ENCODE results near the gene EFTUD2. TPM values are rescaled to one million over a fixed set of nuclear protein-coding genes. Genes with fewer than 3 reads are reported as not detected.

Gene EFTUD2
- polyA plus RNA-seq, 3 donors: 82.9 to 144 (median 104) TPM

- Histone ChIP-seq H3K27me3 (ENCODE audit: control insufficient read depth in 2 of 2, insufficient read depth in 2 of 2, low read length in 2 of 2) (no peaks in the 10 kb centered on the region), H3K9me3 (replicated peaks in 1 of 2; ENCODE audit: control insufficient read depth in 1 of 2, insufficient read depth in 1 of 2, low read length in 2 of 2) (no peaks in the 10 kb centered on the region), H4K20me1 (ENCODE audit: insufficient read depth, low read length) (no peaks in the 10 kb centered on the region), H2AFZ (ENCODE audit: insufficient read depth, low read depth, low read length, poor library complexity, severe bottlenecking) (no peak overlapping the region), H3K27ac (ENCODE audit: low read depth in 1 of 2, low read length in 2 of 2) (no peak overlapping the region), H3K79me2 (ENCODE audit: insufficient read depth, low read length) (no peaks in the 10 kb centered on the region), H3K4me2 (replicated peaks; ENCODE audit: extremely low read depth, low read length, poor library complexity, severe bottlenecking) (no peak overlapping the region), H3K4me3 (replicated peaks in 1 of 3; ENCODE audit: low read depth in 2 of 3, low read length in 3 of 3) (no peak overlapping the region), H3K36me3 (replicated peaks in 1 of 2; ENCODE audit: control insufficient read depth in 1 of 2, insufficient read depth in 2 of 2, low read length in 2 of 2) (peaks cover 71 to 76% of the 10 kb centered on the region in 2 donors), H3K4me1 (ENCODE audit: control insufficient read depth in 1 of 2, insufficient read depth in 2 of 2, low read length in 2 of 2) (no peaks in the 10 kb centered on the region), H3K9ac (ENCODE audit: insufficient read depth, low read length, poor library complexity, severe bottlenecking) (no peak overlapping the region)
- intact Hi-C loops (cut with micrococcal nuclease): loop anchor here in 1 of 2 donors (10.0 kb wide), 1 partner anchor 167 kb away; no protein-coding TSS in a partner anchor
- Mint-ChIP-seq H3K4me3 (no peak overlapping the region), H3K9me3 (peaks cover 0 to 1% (median 0%) of the 10 kb centered on the region in 7 donors), H3K36me3 (peaks cover 64 to 85% of the 10 kb centered on the region in 2 donors), H3K27ac (peak overlapping the region in 2 of 7 donors; percentile 6 to 81), H3K4me1 (no peaks in the 10 kb centered on the region), H3K27me3 (ENCODE audit: low read depth in 3 of 3) (peaks cover 0 to 1% (median 0%) of the 10 kb centered on the region in 3 donors)
- no peak for TF ChIP-seq CTCF (IDR thresholded peaks at IDR 0.05)
- 98% methylated on average over 14 of the region's 15 CpGs for WGBS (ENCODE audit: insufficient coverage)
- DNase-seq: no peak
Measured at GRCh38 chr17:44928136-44928535, 28.9 kb upstream of the EFTUD2 start.

GRCh38 chr17:44927696-44928095, 28.5 kb upstream of the EFTUD2 start:
- H3K9me3 Mint-ChIP-seq: peaks cover 0 to 1% (median 0%) of the 10 kb centered on the region in 7 donors
- WGBS (ENCODE audit: insufficient coverage): 100% methylated on average over 2 of the region's 3 CpGs
- intact Hi-C loops (cut with micrococcal nuclease): loop anchor here in 1 of 2 donors (10.0 kb wide), 1 partner anchor 167 kb away; no protein-coding TSS in a partner anchor

More at GRCh38 chr17:44927696-44928095, 28.5 kb upstream of the EFTUD2 start:
- H3K9ac ChIP-seq (ENCODE audit: insufficient read depth, low read length, poor library complexity, severe bottlenecking): no peak overlapping the region
- no peak overlapping the region for H3K4me3 ChIP-seq (replicated peaks in 1 of 3; ENCODE audit: low read depth in 2 of 3, low read length in 3 of 3)
- peaks cover 67 to 71% of the 10 kb centered on the region in 2 donors for H3K36me3 ChIP-seq (replicated peaks in 1 of 2; ENCODE audit: control insufficient read depth in 1 of 2, insufficient read depth in 2 of 2, low read length in 2 of 2)
- H2AFZ ChIP-seq (ENCODE audit: insufficient read depth, low read depth, low read length, poor library complexity, severe bottlenecking): no peak overlapping the region
- DNase-seq: no peak
- H3K27me3 Mint-ChIP-seq (ENCODE audit: low read depth in 3 of 3): peaks cover 1 to 4% (median 1%) of the 10 kb centered on the region in 3 donors
- H3K9me3 ChIP-seq (replicated peaks in 1 of 2; ENCODE audit: control insufficient read depth in 1 of 2, insufficient read depth in 1 of 2, low read length in 2 of 2): no peaks in the 10 kb centered on the region
- no peaks in the 10 kb centered on the region for H3K79me2 ChIP-seq (ENCODE audit: insufficient read depth, low read length)
- no peak overlapping the region for H3K4me3 Mint-ChIP-seq
- H3K4me2 ChIP-seq (replicated peaks; ENCODE audit: extremely low read depth, low read length, poor library complexity, severe bottlenecking): no peak overlapping the region
- no peak overlapping the region for H3K27ac ChIP-seq (ENCODE audit: low read depth in 1 of 2, low read length in 2 of 2)
- TF ChIP-seq CTCF (IDR thresholded peaks at IDR 0.05): no peak
- peak overlapping the region in 2 of 7 donors; percentile 6 to 81 for H3K27ac Mint-ChIP-seq
- no peaks in the 10 kb centered on the region for H3K27me3 ChIP-seq (ENCODE audit: control insufficient read depth in 2 of 2, insufficient read depth in 2 of 2, low read length in 2 of 2)
- H3K4me1 Mint-ChIP-seq: no peaks in the 10 kb centered on the region
- no peaks in the 10 kb centered on the region for H3K4me1 ChIP-seq (ENCODE audit: control insufficient read depth in 1 of 2, insufficient read depth in 2 of 2, low read length in 2 of 2)
- H3K36me3 Mint-ChIP-seq: peaks cover 60 to 81% of the 10 kb centered on the region in 2 donors
- H4K20me1 ChIP-seq (ENCODE audit: insufficient read depth, low read length): no peaks in the 10 kb centered on the region

All from CD14-positive monocyte (primary cell).